Endometrial microvascular endothelial cells (primary cell): ENCODE data around the gene OASL. TPM values are rescaled to one million over a fixed set of nuclear protein-coding genes. Genes with fewer than 3 reads are reported as not detected.

ENCODE experiments used
- in situ Hi-C: cut with HindIII; loops from 2 replicates; pipeline ENCODE4 v1.10.0; 2017; ENCODE audit warnings: low sequenced_read_pairs, low pct_unique_long_range_greater_than_20kb; ENCODE audit errors: inconsistent ontology term
- total RNA-seq: library from RNA; depleted of rRNA; stranded (reverse); fragments of >200 nt; gene quantifications from one replicate; pipeline ENCODE4 v1.2.3, GENCODE V29; 2015; ENCODE audit errors: inconsistent ontology term

Gene OASL
- total RNA-seq, 1 donor from 2014 or later, result 3.9 TPM

- in situ Hi-C loops, result no loop called here
Observed at GRCh38 chr12:120996133-120996746, 42.8 kb downstream of the OASL start.

GRCh38 chr12:120994589-120995337 lies 44.3 kb downstream of the OASL start:
- in situ Hi-C loops, result no loop called here

DNA sequence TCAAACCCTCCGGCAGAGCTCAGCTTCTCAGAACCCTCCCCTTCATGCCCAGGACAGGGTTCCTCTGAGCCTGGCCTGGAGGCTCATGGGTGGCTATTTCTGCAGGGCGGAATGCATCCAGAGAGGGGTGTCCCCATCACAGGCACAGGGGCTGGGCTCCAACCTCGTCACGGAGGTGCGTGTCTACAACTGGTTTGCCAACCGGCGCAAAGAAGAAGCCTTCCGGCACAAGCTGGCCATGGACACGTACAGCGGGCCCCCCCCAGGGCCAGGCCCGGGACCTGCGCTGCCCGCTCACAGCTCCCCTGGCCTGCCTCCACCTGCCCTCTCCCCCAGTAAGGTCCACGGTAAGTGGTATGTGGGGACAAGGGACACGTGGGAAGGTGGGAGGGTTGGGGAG lies 45.0 kb downstream of the OASL start:
- in situ Hi-C loops, result no loop called here

- in situ Hi-C loops, result no loop called here
Observed at GRCh38 chr12:120993496-120993895, 45.5 kb downstream of the OASL start.

GRCh38 chr12:120992989-120993388 lies 46.1 kb downstream of the OASL start:
- in situ Hi-C loops, result no loop called here

DNA sequence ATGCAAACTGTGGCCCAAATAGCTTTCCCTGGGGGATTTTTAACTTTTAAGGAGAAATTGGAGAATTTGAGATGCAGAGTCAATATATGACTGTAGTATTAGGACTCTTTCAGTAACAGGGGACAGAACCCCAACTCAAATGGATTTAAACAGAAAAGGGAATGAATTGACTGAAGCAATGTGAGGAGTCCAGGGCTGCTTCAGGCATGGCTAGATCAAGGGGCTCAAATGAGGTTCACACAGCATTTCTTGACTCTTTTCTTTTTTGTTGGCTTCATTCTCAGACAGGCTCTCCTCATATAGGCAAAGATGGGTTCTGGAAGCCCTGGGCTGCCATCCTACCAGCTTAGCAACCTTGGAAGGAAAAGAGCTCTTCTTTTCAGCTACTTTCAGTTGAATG lies 47.1 kb downstream of the OASL start:
- in situ Hi-C loops, result no loop called here

- in situ Hi-C loops, result no loop called here
Observed at GRCh38 chr12:120990487-120991055, 48.5 kb downstream of the OASL start.

- in situ Hi-C loops, result no loop called here
Observed at GRCh38 chr12:120989687-120990086, 49.4 kb downstream of the OASL start.

GRCh38 chr12:120988658-120989057 lies 50.4 kb downstream of the OASL start:
- in situ Hi-C loops, result no loop called here

DNA sequence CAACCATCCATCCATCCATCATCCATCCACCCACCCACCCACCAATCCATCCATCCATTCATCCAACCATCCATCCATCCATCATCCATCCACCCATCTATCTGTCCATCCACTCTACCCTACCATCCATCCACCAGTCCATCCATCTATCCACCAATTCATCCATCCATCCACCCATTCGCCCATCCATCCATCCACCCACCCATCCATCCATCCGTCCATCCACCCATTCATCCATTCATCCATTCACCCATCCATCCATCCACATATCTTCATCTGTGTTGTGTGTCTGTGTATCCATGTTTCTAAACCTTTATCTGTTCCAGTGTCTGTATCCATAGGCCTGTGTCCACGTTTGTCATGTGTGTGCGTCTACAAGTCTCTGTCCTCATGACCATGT lies 50.8 kb downstream of the OASL start:
- in situ Hi-C loops, result no loop called here

GRCh38 chr12:120984351-120984898 lies 54.6 kb downstream of the OASL start:
- in situ Hi-C loops, result no loop called here

GRCh38 chr12:120983759-120984158 lies 55.3 kb downstream of the OASL start:
- in situ Hi-C loops, result no loop called here

- in situ Hi-C loops, result no loop called here
Observed at GRCh38 chr12:120982659-120983058, 56.4 kb downstream of the OASL start.

DNA sequence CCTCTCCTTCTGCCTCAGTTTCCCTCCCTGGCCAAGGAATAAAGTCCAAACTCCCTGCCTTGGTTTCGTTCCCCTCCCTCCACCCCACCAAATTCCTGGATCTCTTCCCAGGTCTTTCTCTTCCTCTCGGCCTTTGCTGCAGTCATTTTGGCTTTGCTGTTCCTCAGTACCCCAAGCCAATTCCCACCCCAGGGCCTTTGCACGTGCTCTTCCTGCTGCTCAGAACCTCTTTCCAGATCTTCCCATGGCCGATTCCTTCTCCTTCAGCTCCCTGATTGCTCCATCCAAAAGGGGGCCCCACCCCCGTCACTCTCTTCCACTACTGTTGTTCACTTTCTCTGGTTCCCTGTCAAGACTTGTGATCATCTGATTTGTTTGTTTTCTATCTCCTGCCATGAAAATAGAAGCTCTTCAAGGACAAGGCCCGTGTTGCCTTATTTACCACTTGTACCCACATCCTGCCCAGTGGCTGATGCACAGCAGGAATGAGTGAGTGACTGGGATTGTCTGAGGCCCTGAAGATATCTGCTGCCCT lies 57.6 kb downstream of the OASL start:
- in situ Hi-C loops, result no loop called here

- in situ Hi-C loops, result no loop called here
Observed at GRCh38 chr12:120980800-120981368, 58.2 kb downstream of the OASL start.

GRCh38 chr12:120979862-120980696 lies 59.0 kb downstream of the OASL start:
- in situ Hi-C loops, result no loop called here

DNA sequence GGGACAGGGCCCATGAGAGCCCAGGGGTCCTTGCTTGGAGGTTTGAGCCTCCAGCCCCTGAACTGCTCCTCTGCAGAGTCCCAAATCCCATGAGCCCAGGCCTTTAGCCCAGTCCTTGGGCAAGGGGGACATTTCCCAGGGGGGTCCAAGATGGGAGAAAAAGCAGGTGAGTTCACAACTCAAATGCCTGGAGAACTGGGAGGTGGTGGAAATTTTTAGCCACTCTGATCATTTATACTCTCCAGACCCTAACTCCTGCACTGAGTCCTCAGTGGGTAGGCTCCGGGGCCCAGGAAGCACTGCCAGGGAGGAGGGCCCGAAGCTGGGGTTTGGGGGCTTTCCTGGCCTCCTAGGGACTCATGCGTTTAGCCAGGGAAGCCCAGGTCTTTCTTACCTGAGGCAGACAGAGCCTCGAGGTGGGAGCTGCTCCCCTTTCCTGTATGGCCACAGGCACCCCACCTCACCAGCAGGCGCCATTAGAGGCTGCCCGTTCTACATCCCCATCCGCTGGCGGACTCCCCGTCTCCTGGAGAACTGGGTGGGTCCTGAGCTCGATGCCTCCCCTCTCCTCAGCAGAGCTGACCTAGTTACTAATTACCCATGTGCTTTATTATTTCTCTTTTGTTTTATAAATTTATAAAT lies 59.7 kb downstream of the OASL start:
- in situ Hi-C loops, result no loop called here
